Right lobe of liver (tissue), 4 donors: ENCODE measurements around the gene RBM33.

ENCODE experiments used
- CTCF ChIP-seq, 4 donors: fragments of 200-600 bp in 3 of 4; fragments of 450-650 bp in 1 of 4; IDR thresholded peaks; one replicate each; pipeline versions ENCODE4 v1.5.1 to v1.8.0; 2016 to 2022; ENCODE audit warnings: antibody characterized with exemption in 4 of 4, mild to moderate bottlenecking in 2 of 4
- POLR2A ChIP-seq: fragments of 450-650 bp; IDR thresholded peaks from one replicate; pipeline ENCODE4 v1.6.1; 2017; ENCODE audit warnings: antibody characterized with exemption, mild to moderate bottlenecking
- donor health status: DM: no; HTN: no; CAD: no.
- donor health status: DM: no; HTN: no; CAD: no.
- donor health status: DM: no; HTN: yes; CAD: no.

- TF ChIP-seq CTCF (IDR thresholded peaks at IDR 0.05): no peak
- no peak for TF ChIP-seq POLR2A
Observed at GRCh38 chr7:155677688-155678087, 33.2 kb downstream of the RBM33 start.
